Ishikawa (cell line): ENCODE measurements around the gene KRT7.

Experiments used
- CEBPB ChIP-seq: IDR thresholded peaks from 2 replicates; pipeline ENCODE4 v1.6.1; 2012
- CREB1 ChIP-seq: IDR thresholded peaks from 2 replicates; pipeline ENCODE4 v1.6.1; 2012; ENCODE audit warnings: low read depth
- EGR1 ChIP-seq: IDR thresholded peaks from 2 replicates; pipeline ENCODE4 v1.6.1; 2012
- EP300 ChIP-seq: IDR thresholded peaks from 2 replicates; pipeline ENCODE4 v1.6.1; 2012; ENCODE audit warnings: borderline replicate concordance
- MAX ChIP-seq: IDR thresholded peaks from 2 replicates; pipeline ENCODE4 v1.6.1; 2012
- NFIC ChIP-seq: IDR thresholded peaks from 2 replicates; pipeline ENCODE4 v1.6.1; 2012
- RAD21 ChIP-seq: IDR thresholded peaks from 2 replicates; pipeline ENCODE4 v1.6.1; 2012; ENCODE audit warnings: low read depth
- REST ChIP-seq: IDR thresholded peaks from 2 replicates; pipeline ENCODE4 v1.6.1; 2012; ENCODE audit warnings: low read depth, mild to moderate bottlenecking
- TAF1 ChIP-seq: IDR thresholded peaks from 2 replicates; pipeline ENCODE4 v1.6.1; 2012; ENCODE audit warnings: low read depth, mild to moderate bottlenecking
- TCF12 ChIP-seq: IDR thresholded peaks from 2 replicates; pipeline ENCODE4 v1.6.1; 2012; ENCODE audit warnings: low read depth
- TEAD4 ChIP-seq: IDR thresholded peaks from 2 replicates; pipeline ENCODE4 v1.6.1; 2012
- YY1 ChIP-seq: IDR thresholded peaks from 2 replicates; pipeline ENCODE4 v1.6.1; 2012; ENCODE audit warnings: low read depth

GRCh38 chr12:52267699-52268098 is 34.7 kb downstream of the KRT7 start:
- TF ChIP-seq MAX (no peak), REST (no peak), TCF12 (no peak), YY1 (no peak), TAF1 (no peak), NFIC (no peak), EGR1 (no peak), RAD21 (no peak), TEAD4 (no peak), EP300 (no peak), CEBPB (no peak), CREB1 (no peak)
